GOT3 (cell line): Measurements from ENCODE around the gene NPAS3.

Experiments used
- DNase-seq: peaks from one replicate; lab custom pipeline; 2025; ENCODE audit warnings: mixed read lengths; lab: John Stamatoyannopoulos, UW

Gene NPAS3

GRCh38 chr14:33714527-33715226 is 776.0 kb downstream of the NPAS3 start:
- no peak for DNase-seq

GRCh38 chr14:33715227-33715528 is 776.5 kb downstream of the NPAS3 start:
- DNase-seq: no peak

- no peak for DNase-seq
These were observed 778.2 kb downstream of the NPAS3 start for GRCh38 chr14:33716921-33717320.

GRCh38 chr14:33717866-33718265 is 779.2 kb downstream of the NPAS3 start:
- DNase-seq: no peak

DNA sequence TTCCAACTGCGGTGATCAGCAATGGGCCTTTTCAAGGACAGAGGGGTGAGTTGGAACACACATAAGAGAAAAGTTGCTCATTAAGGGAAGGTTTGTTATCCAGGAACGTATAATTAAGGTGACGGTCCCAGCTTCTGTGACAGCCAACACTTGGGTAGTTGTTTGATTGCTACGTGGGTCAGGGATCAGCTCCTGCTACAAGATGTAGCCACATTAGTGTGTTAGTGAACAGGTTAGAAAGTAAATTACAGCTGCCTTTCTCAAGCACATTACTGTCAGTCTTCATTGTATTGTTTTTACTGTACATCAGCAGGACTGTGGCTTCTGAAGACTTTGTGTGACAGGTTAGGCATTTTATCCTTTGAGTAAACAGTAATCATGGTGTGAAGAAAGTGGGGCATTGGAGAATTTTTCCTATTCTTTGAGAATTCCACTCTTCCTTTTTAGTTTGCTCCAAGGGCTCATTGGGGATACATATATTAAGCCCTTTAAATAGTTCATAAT is 781.7 kb downstream of the NPAS3 start:
- DNase-seq: no peak

GRCh38 chr14:33726685-33727084 is 788.0 kb downstream of the NPAS3 start:
- no peak for DNase-seq

- no peak for DNase-seq
These were observed 788.9 kb downstream of the NPAS3 start for GRCh38 chr14:33727606-33728005.

GRCh38 chr14:33728010-33728498 is 789.4 kb downstream of the NPAS3 start:
- DNase-seq: no peak

- DNase-seq: no peak
These were observed 791.5 kb downstream of the NPAS3 start for GRCh38 chr14:33730156-33730555.

DNA sequence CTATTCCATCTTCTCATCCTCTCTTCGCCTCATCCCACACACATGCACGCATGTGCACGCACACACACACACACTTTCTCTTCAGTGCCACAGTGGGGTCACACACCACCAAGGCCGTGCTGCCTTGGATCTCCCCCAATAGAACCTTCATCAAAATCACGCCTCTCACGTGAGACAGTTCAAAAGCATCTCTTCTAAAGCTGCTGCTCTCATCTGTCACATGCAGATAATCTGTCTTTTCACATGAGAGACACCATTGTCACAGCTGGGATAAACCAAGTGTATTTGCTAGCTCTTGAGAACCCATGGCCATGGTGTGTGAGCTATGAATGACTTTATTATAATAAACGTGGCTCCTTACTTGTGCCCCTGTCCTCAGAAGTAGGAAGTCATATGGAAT is 793.5 kb downstream of the NPAS3 start:
- no peak for DNase-seq

GRCh38 chr14:33733310-33733709 is 794.6 kb downstream of the NPAS3 start:
- no peak for DNase-seq

- no peak for DNase-seq
These were observed 795.0 kb downstream of the NPAS3 start for GRCh38 chr14:33733721-33734120.

DNA sequence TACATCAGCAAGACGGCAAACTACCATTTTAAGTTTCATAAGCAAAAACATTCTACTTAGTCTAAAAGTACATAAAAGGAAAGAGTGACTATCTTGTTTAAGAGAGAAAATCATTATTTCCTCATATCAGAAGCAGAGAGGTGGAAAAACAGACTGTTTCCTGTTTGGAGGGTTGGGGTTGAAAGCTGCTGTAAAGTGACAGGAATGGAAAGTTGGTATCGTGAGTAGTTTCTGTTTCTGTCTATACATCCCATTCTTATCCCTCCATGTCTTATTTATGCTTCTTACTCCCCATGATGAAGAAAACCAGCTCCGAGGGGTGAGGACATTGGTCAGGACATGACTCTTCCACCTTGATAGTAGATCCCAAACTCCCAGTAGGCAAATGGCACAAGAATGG is 795.7 kb downstream of the NPAS3 start:
- no peak for DNase-seq

GRCh38 chr14:33736299-33736825 is 797.7 kb downstream of the NPAS3 start:
- no peak for DNase-seq

DNA sequence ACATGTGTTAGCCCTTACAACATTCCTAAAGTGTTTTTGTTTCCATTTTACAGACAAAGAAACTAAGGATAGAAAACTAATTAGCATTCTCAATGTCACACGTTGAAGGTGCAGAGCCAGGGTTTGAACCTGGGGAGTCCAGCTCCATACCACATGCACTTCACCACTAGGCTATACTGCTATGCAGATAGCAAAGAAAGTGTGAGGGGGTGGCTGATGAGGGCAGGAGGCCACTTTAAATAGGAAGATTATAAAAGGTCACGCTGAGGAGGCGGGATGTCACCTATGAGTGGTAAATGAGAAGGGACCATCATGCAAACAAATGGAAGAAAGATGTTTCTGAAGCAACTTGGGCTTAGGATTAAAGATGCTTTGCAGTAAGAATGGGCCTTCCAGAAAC is 798.3 kb downstream of the NPAS3 start:
- DNase-seq: no peak

- DNase-seq: no peak
These were observed 798.8 kb downstream of the NPAS3 start for GRCh38 chr14:33737446-33737845.

DNA sequence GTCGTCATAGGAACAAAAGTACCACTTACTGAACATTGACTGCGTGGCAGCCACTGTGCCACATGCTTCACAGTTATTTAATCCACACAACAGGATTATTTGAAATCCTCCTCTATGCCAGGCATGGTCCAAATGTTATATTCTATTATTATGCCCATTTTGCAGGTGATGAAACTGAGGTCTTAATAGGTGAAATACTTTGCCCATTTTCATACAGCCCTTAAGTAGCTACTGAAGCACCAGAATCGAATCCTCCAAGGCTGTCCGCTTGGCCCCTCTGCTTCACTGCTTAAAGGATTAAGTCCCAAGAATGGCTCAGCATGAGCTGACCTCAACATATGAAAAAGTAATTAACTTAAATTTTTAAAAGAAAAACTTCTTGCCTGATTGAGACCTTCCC is 799.4 kb downstream of the NPAS3 start:
- DNase-seq: no peak

GRCh38 chr14:33738491-33738890 is 799.8 kb downstream of the NPAS3 start:
- DNase-seq: no peak

GRCh38 chr14:33740531-33740930 is 801.9 kb downstream of the NPAS3 start:
- no peak for DNase-seq

GRCh38 chr14:33742166-33742565 is 803.5 kb downstream of the NPAS3 start:
- DNase-seq: no peak

GRCh38 chr14:33745163-33745562 is 806.5 kb downstream of the NPAS3 start:
- no peak for DNase-seq

GRCh38 chr14:33747749-33748148 is 809.1 kb downstream of the NPAS3 start:
- no peak for DNase-seq

- DNase-seq: no peak
These were observed 815.6 kb downstream of the NPAS3 start for GRCh38 chr14:33754261-33754660.

GRCh38 chr14:33755358-33755757 is 816.7 kb downstream of the NPAS3 start:
- DNase-seq: no peak
